Measurements from ENCODE around the gene POLR2F.
A peak's percentile ranks its signal among the peaks of the same experiment; 100 is the strongest.

The POLR2F gene

GRCh38 chr22:37995460-37995859, 42.0 kb downstream of the POLR2F start:
- peak overlapping the region; percentile 98 for H3K27ac Mint-ChIP-seq (ENCODE audit: low read depth)
- no peak for DNase-seq (ENCODE audit: low spot score in 2 of 2)
- H3K36me3 Mint-ChIP-seq (ENCODE audit: insufficient read depth): peaks cover 5% of the 10 kb centered on the region
- H3K4me3 Mint-ChIP-seq: peak overlapping the region; percentile 68
- H3K27me3 Mint-ChIP-seq: no peaks in the 10 kb centered on the region
- peaks cover 71% of the 10 kb centered on the region for H3K4me1 Mint-ChIP-seq
- H3K9me3 Mint-ChIP-seq: no peaks in the 10 kb centered on the region
- no peak for ATAC-seq (replicated peaks; ENCODE audit: extremely low read depth, poor library complexity, severe bottlenecking)

- Mint-ChIP-seq H3K4me3 (peak overlapping the region; percentile 68), H3K4me1 (peaks cover 77% of the 10 kb centered on the region), H3K36me3 (ENCODE audit: insufficient read depth) (peaks cover 5% of the 10 kb centered on the region), H3K27me3 (no peaks in the 10 kb centered on the region), H3K27ac (ENCODE audit: low read depth) (peak overlapping the region; percentile 98), H3K9me3 (no peaks in the 10 kb centered on the region)
- no peak for DNase-seq (ENCODE audit: low spot score in 2 of 2)
- no peak for ATAC-seq (replicated peaks; ENCODE audit: extremely low read depth, poor library complexity, severe bottlenecking)
Measured at GRCh38 chr22:37996079-37996478, 42.6 kb downstream of the POLR2F start.

GRCh38 chr22:37996515-37997246, 43.2 kb downstream of the POLR2F start:
- Mint-ChIP-seq H3K36me3 (ENCODE audit: insufficient read depth) (peaks cover 5% of the 10 kb centered on the region), H3K4me1 (peaks cover 75% of the 10 kb centered on the region), H3K27ac (ENCODE audit: low read depth) (peak overlapping the region; percentile 98), H3K4me3 (peak overlapping the region; percentile 68), H3K9me3 (no peaks in the 10 kb centered on the region), H3K27me3 (no peaks in the 10 kb centered on the region)
- no peak for ATAC-seq (replicated peaks; ENCODE audit: extremely low read depth, poor library complexity, severe bottlenecking)
- no peak for DNase-seq (ENCODE audit: low spot score in 2 of 2)

GRCh38 chr22:37998543-37998942, 45.0 kb downstream of the POLR2F start:
- DNase-seq (ENCODE audit: low spot score in 2 of 2) (no peak), ATAC-seq (replicated peaks; ENCODE audit: extremely low read depth, poor library complexity, severe bottlenecking) (no peak)
- no peaks in the 10 kb centered on the region for H3K9me3 Mint-ChIP-seq
- H3K27ac Mint-ChIP-seq (ENCODE audit: low read depth): peak overlapping the region; percentile 98
- no peak overlapping the region for H3K4me3 Mint-ChIP-seq
- H3K27me3 Mint-ChIP-seq: no peaks in the 10 kb centered on the region
- peaks cover 64% of the 10 kb centered on the region for H3K4me1 Mint-ChIP-seq
- peaks cover 5% of the 10 kb centered on the region for H3K36me3 Mint-ChIP-seq (ENCODE audit: insufficient read depth)

GRCh38 chr22:37999236-37999635, 45.7 kb downstream of the POLR2F start:
- Mint-ChIP-seq H3K4me1 (peaks cover 66% of the 10 kb centered on the region), H3K27me3 (no peaks in the 10 kb centered on the region), H3K27ac (ENCODE audit: low read depth) (peak overlapping the region; percentile 98), H3K9me3 (no peaks in the 10 kb centered on the region), H3K4me3 (no peak overlapping the region), H3K36me3 (ENCODE audit: insufficient read depth) (peaks cover 3% of the 10 kb centered on the region)
- ATAC-seq (replicated peaks; ENCODE audit: extremely low read depth, poor library complexity, severe bottlenecking) (no peak), DNase-seq (ENCODE audit: low spot score in 2 of 2) (no peak)

GRCh38 chr22:37999640-38000272, 46.3 kb downstream of the POLR2F start:
- no peak overlapping the region for H3K4me3 Mint-ChIP-seq
- peaks cover 69% of the 10 kb centered on the region for H3K4me1 Mint-ChIP-seq
- H3K9me3 Mint-ChIP-seq: no peaks in the 10 kb centered on the region
- no peaks in the 10 kb centered on the region for H3K27me3 Mint-ChIP-seq
- H3K36me3 Mint-ChIP-seq (ENCODE audit: insufficient read depth): peaks cover 3% of the 10 kb centered on the region
- DNase-seq (ENCODE audit: low spot score in 2 of 2) (no peak), ATAC-seq (replicated peaks; ENCODE audit: extremely low read depth, poor library complexity, severe bottlenecking) (peak; percentile 49)
- peak overlapping the region; percentile 98 for H3K27ac Mint-ChIP-seq (ENCODE audit: low read depth)

GRCh38 chr22:38005943-38006342, 52.4 kb downstream of the POLR2F start:
- Mint-ChIP-seq H3K27ac (ENCODE audit: low read depth) (no peak overlapping the region), H3K27me3 (no peaks in the 10 kb centered on the region), H3K9me3 (no peaks in the 10 kb centered on the region)

GRCh38 chr22:38006906-38007305, 53.4 kb downstream of the POLR2F start:
- no peaks in the 10 kb centered on the region for H3K27me3 Mint-ChIP-seq
- no peak for DNase-seq (ENCODE audit: low spot score in 2 of 2)
- H3K36me3 Mint-ChIP-seq (ENCODE audit: insufficient read depth): peaks cover 1% of the 10 kb centered on the region
- no peak overlapping the region for H3K27ac Mint-ChIP-seq (ENCODE audit: low read depth)
- no peaks in the 10 kb centered on the region for H3K9me3 Mint-ChIP-seq
- H3K4me3 Mint-ChIP-seq: no peak overlapping the region
- ATAC-seq (replicated peaks; ENCODE audit: extremely low read depth, poor library complexity, severe bottlenecking): no peak
- H3K4me1 Mint-ChIP-seq: peaks cover 32% of the 10 kb centered on the region

More at GRCh38 chr22:38005943-38006342, 52.4 kb downstream of the POLR2F start:
- no peak overlapping the region for H3K4me3 Mint-ChIP-seq
- H3K4me1 Mint-ChIP-seq: peaks cover 33% of the 10 kb centered on the region
- H3K36me3 Mint-ChIP-seq (ENCODE audit: insufficient read depth): peaks cover 1% of the 10 kb centered on the region
- DNase-seq (ENCODE audit: low spot score in 2 of 2) (no peak), ATAC-seq (replicated peaks; ENCODE audit: extremely low read depth, poor library complexity, severe bottlenecking) (no peak)

- no peak overlapping the region for H3K27ac Mint-ChIP-seq (ENCODE audit: low read depth)
- peaks cover 32% of the 10 kb centered on the region for H3K4me1 Mint-ChIP-seq
- no peak for ATAC-seq (replicated peaks; ENCODE audit: extremely low read depth, poor library complexity, severe bottlenecking)
- H3K9me3 Mint-ChIP-seq: no peaks in the 10 kb centered on the region
- H3K4me3 Mint-ChIP-seq: no peak overlapping the region
- no peaks in the 10 kb centered on the region for H3K27me3 Mint-ChIP-seq
- H3K36me3 Mint-ChIP-seq (ENCODE audit: insufficient read depth): peaks cover 1% of the 10 kb centered on the region
- no peak for DNase-seq (ENCODE audit: low spot score in 2 of 2)
Measured at GRCh38 chr22:38007330-38007902, 53.9 kb downstream of the POLR2F start.

- Mint-ChIP-seq H3K9me3 (no peaks in the 10 kb centered on the region), H3K4me1 (peaks cover 29% of the 10 kb centered on the region), H3K27me3 (no peaks in the 10 kb centered on the region), H3K4me3 (peak overlapping the region; percentile 43), H3K27ac (ENCODE audit: low read depth) (peak overlapping the region; percentile 75), H3K36me3 (ENCODE audit: insufficient read depth) (peaks cover 1% of the 10 kb centered on the region)
- peak; percentile 49 for ATAC-seq (replicated peaks; ENCODE audit: extremely low read depth, poor library complexity, severe bottlenecking)
- no peak for DNase-seq (ENCODE audit: low spot score in 2 of 2)
Measured at GRCh38 chr22:38009000-38009806, 55.7 kb downstream of the POLR2F start.

- Mint-ChIP-seq H3K4me1 (peaks cover 16% of the 10 kb centered on the region), H3K4me3 (no peak overlapping the region), H3K27me3 (no peaks in the 10 kb centered on the region), H3K27ac (ENCODE audit: low read depth) (no peak overlapping the region), H3K9me3 (no peaks in the 10 kb centered on the region), H3K36me3 (ENCODE audit: insufficient read depth) (no peaks in the 10 kb centered on the region)
- no peak for DNase-seq (ENCODE audit: low spot score in 2 of 2)
- ATAC-seq (replicated peaks; ENCODE audit: extremely low read depth, poor library complexity, severe bottlenecking): no peak
Measured at GRCh38 chr22:38012604-38013072, 59.1 kb downstream of the POLR2F start.

- no peak overlapping the region for H3K4me3 Mint-ChIP-seq
- no peaks in the 10 kb centered on the region for H3K27me3 Mint-ChIP-seq
- H3K4me1 Mint-ChIP-seq: peaks cover 14% of the 10 kb centered on the region
- no peaks in the 10 kb centered on the region for H3K9me3 Mint-ChIP-seq
- no peaks in the 10 kb centered on the region for H3K36me3 Mint-ChIP-seq (ENCODE audit: insufficient read depth)
- H3K27ac Mint-ChIP-seq (ENCODE audit: low read depth): no peak overlapping the region
- ATAC-seq (replicated peaks; ENCODE audit: extremely low read depth, poor library complexity, severe bottlenecking) (no peak), DNase-seq (ENCODE audit: low spot score in 2 of 2) (no peak)
Measured at GRCh38 chr22:38014083-38014482, 60.6 kb downstream of the POLR2F start.
